ENCODE data around the gene SMO. TPM values are rescaled to one million over a fixed set of nuclear protein-coding genes. Genes with fewer than 3 reads are reported as not detected.

The SMO gene
- 10 to 100 TPM; 36.7 to 64.5 (median 42.1) TPM for polyA plus RNA-seq (ENCODE audit: insufficient read length in 10 of 10)
- long read RNA-seq, donor 1, partial matches to known transcripts: 0 of 1 reads
- long read RNA-seq, donor 1, other reads (novel, unspliced or antisense): 0 of 1 reads
- long read RNA-seq, donor 2, partial matches to known transcripts: 0 of 4 reads
- long read RNA-seq, donor 2, other reads (novel, unspliced or antisense): 0 of 4 reads
- long read RNA-seq, donor 3: 0 reads
- long read RNA-seq, donor 4, partial matches to known transcripts: 0 of 4 reads
- long read RNA-seq, donor 4, other reads (novel, unspliced or antisense): 0 of 4 reads
- long read RNA-seq, donor 5, partial matches to known transcripts: 10 of 10 reads
- long read RNA-seq, donor 5, other reads (novel, unspliced or antisense): 0 of 10 reads
- long read RNA-seq, donor 6, partial matches to known transcripts: 9 of 13 reads
- long read RNA-seq, donor 6, other reads (novel, unspliced or antisense): 0 of 13 reads
- long read RNA-seq, donor 7, transcript SMO-201 (12 exons, 3,738 nt): major isoform, 6 of 6 reads
- long read RNA-seq, donor 7, partial matches to known transcripts: 0 of 6 reads
- long read RNA-seq, donor 7, other reads (novel, unspliced or antisense): 0 of 6 reads
- long read RNA-seq, donor 8, partial matches to known transcripts: 12 of 12 reads
- long read RNA-seq, donor 8, other reads (novel, unspliced or antisense): 0 of 12 reads
- long read RNA-seq, donor 9: 0 reads

- peak; percentile 73 to 95 (median 89) for DNase-seq
Observed at GRCh38 chr7:129188372-129188891, at the start of gene SMO. TSS of gene SMO (plus strand) at chr7:129188633. CDS start at chr7:129189152, 519 bp downstream.

DNA sequence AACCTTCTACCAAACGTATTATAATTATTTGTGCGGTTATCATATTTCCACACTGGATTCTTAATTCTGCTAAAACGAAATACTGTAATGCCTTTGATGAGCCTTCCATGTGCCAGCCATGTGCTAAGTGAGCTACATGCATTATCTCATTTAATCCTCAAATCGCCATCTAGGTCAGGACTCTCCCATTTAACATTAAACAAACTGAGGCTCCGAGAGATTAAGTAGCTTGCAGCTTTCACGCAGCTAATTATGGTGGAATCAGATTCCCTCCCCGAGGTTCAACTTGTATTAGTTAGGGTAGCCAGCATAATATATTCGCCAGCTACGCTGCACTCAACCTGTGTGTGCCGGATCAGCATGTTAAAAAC lies 44.7 kb upstream of the SMO start:
- DNase-seq: no peak

DNA sequence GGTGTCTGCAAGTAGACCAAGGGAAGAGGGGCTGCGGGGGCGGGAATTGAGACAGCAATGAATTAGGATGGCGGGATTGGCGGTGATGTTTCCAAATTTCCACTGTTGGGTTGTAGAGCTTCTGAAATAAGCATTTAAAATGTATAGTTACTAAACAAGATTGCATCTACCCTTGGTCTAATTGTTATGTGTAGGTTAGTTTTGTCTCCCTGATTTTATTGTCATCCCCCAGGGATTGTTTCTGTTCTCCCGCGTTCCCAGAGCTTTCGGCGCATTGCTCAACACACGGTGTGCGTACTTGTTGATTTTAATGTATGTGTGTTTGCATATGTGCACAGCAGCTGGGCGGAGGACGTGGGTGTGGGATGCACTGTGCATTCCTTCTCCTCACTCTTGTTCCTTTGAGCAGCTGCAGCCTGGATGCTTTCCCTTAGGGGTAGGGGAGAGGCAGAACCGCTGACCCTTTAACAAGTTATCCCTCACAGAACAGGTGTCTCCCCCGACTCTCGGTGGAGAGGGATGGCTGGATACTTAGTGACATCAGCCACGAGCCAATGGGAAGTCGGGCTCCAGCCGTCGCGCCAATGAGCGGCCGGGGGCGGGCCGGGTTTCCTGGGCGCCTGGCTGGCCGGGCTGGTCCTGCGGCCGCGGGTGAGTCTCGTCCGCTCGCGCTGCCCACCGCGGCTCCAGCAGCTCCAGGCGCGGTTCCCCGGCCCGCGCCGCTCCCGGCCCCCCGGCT lies 44.2 kb upstream of the SMO start, which contains the start of gene TSPAN33:
TSS of gene TSPAN33 (plus strand) at position 613 of the 739 bp plus-strand sequence. CDS start 274 bp downstream, outside the sequence.
- DNase-seq: peak; percentile 64 to 85 (median 74)

- no peak for DNase-seq
Observed at GRCh38 chr7:129144834-129145668, 43.4 kb upstream of the SMO start.

DNA sequence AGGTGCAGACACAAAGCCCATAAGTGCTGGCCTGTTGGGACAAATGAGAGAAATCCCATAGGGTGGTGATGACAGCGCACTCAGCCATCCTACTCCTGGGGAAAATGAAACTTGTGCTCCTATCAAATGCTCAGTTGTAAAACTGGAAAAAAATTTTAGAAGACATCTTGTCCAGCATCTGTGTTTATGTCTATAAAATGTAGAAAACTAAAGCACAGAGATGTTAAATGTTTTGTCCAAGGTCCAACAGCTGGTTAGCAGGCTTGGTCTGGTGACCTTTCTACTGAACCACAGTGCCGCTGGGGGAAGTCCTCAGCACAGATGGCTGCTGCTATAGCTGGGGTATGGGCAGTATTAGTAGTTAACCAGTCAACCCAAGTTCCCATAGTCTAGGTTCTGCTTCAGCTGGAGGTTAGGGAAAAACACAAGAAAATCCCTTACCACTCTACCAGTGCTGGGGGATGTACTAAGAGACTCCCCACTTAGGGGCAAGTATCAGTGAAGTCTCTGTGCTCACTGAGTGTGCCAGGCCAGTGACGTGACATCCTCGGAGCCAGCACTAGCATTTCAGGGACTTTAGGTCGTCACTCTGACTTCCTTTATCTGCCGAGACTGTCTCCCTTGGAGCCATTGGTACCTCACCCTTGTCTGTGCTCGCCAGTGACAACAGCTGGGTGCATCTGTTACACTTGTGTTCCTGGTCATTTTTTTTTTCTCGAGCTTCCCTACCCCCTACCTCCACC lies 42.0 kb upstream of the SMO start:
- DNase-seq: no peak

DNA sequence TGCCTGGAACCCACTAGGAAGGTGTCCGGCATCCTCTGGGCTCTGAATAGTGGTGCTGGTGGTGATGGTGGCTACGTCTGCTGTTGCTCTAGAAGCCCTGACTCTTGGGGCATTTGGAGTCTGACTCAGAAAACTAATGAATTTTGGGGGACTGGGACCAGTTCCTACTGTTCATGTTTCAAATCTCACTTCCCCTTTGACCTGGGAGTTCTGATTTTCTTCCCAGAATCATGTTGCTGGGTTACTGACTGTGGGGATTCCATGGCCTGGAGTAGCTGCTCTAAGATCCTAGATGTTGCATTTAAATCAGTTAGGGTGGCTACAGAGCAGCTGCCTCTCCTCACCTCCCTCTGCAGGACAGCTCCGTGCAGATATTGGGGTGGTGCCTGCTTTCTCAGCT lies 40.7 kb upstream of the SMO start:
- no peak for DNase-seq

DNA sequence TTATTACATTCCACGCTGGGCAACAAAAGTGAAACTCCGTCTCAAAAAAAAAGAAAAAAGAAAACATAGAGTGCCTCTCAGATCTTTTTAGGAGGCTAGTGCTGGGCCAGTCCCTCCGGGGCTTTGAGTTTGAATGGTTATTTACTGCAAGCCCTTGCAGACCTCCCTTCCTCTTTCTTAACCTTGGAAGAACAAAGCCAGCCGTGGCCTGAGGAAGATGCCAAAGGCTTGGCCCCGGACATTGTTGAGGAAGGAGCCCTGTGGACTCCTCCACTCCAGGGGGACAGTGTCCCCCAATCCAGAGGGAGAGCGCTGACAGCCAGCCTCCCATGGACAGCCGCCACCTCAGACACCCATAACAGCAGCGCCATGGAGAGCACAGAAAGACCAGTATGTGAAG lies 38.9 kb upstream of the SMO start:
- DNase-seq: no peak

DNA sequence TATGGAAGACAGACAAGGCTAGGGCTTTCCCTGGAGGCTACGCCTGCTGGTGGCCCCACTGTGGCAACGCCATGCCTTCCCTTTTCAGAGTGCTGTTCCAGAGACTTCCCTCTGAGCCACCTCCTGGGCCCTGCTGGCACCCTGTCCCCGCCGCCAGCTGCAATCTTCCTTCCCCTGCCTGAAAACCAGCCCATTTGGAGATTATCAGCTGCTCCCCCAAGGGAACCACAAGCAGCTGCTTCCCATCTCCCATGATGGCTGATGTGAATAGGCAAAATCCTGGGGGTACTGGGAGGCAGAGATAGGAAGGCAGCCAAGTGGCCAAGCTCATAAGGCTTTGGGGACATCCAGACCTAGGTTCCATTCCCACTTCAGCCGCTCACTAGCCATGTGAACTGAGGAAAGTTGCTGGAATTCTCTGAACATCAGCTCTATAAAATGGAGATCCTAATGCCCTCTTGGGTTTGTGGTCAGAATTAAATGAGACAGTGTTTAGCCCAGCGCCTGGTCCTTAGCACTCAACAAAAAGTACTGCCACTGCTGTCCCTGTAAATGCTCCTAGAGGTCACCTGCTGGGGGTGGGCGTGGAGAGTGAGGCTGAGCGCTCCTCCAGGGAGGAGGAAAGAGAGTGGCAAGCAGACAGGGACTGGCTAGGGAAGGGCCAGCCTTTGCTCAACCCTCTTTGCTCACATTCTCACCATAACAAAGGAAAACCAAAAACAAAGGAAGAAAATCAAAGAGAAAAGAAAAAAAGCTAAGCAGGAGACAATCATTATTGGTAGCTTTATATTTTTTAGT lies 38.0 kb upstream of the SMO start:
- no peak for DNase-seq

DNA sequence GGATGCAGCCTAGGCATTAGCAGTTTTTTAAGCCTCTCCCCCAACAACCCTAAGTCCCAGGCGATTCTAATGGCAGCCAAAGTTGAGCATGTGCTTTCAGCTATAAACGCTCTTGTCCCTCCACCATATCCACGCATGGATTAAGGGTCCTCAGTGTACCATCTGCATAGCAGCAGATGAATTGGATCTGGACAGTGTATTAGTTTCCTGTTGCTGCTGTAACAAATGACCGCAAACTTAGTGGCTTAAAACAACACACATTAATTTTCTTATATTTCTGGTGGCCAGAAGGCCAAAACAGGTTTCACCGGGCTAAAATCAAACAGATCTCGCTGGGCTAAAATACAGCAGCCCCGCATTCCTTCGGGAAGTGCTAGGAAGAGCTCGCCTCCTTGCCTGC lies 30.8 kb upstream of the SMO start:
- no peak for DNase-seq

DNA sequence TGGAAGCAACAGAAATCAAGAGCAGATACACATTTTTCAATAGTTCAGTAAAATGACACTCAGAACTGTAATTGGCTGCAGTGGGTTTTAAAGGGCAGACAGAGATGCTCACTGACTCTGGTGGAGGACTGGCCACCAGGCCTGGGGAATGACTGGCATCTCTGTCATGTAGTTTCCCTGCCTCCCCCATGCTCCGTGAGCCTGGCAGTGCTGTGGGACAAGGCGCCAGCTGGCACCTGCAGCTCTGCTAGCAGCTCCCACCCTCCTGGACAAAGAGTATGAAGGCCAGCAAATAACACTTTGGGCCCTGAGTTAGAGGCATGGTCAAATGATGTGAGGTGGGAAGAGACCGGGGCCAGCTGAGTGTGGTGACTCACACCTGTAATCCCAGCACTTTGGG lies 28.9 kb upstream of the SMO start:
- no peak for DNase-seq

GRCh38 chr7:129160161-129160905 lies 28.1 kb upstream of the SMO start:
- DNase-seq: no peak

DNA sequence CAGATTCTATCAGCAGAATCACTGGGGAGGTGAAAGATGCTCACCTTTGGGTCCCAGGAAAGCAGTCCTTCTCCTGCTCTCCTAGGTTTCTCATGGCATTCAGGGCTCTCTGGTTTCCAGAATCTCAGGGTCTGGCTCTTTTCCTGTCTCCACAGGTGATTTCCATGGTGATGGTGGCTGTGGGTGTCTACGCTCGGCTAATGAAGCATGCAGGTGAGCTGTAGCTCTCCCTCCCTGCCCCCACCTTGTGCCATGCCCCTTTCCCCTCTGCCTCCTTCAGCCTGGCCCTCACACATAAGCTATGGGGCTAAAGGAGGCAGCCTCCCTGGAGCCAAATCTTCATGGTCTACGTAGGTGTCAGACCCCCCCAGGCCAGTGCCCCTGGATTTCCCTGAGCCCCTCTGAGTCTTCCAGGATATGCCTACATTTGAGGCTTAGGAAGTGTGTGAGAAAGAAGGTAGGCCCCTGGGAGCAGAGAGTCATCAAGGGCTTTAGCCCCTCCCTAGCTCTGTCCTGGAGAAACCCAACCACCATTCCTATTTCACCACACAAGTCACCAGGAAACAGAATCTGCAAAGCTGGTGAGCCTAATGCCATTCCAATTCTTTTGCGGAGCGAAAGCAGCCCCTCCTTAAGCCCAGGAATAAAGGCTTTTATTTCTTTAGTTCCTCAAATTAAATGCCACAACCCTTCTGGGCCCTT lies 26.8 kb upstream of the SMO start:
- DNase-seq: no peak

DNA sequence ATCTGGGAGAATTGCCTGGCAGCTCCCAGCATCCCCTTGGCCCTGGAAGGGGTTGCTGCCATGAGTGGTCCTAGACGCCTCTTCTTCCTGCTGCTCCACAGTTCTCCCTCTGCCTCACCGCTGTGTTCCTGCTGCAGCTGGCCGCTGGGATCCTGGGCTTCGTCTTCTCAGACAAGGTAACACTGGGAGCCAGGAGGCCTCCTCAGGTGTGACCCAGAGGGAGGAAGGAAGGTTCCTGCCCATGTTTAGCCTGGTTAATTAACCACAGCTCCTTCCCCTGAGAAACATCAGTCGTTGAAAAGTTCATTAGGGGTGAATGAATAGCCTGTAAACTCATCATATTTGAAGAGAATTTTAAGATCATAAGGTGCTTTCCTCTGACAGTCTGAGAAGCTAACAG lies 25.7 kb upstream of the SMO start:
- DNase-seq: no peak

- peak; percentile 43 to 79 (median 70) for DNase-seq
Observed at GRCh38 chr7:129163875-129164544, 24.4 kb upstream of the SMO start.

DNA sequence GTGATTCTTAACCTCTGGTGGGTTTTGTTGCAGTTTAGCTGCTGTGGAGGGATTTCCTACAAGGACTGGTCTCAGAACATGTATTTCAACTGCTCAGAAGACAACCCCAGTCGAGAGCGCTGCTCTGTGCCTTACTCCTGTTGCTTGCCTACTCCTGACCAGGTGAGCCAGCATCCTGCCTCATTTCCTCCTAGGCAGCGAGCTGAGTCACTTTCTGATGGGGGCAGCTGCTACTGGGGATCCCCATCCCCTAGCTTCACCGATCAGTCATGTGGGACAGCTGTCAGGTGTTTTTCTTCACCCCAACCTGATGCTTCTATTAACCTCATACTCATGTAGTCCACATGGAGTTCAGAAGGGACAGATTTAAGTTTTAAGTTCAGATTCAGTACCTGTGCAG lies 21.7 kb upstream of the SMO start:
- DNase-seq: no peak

DNA sequence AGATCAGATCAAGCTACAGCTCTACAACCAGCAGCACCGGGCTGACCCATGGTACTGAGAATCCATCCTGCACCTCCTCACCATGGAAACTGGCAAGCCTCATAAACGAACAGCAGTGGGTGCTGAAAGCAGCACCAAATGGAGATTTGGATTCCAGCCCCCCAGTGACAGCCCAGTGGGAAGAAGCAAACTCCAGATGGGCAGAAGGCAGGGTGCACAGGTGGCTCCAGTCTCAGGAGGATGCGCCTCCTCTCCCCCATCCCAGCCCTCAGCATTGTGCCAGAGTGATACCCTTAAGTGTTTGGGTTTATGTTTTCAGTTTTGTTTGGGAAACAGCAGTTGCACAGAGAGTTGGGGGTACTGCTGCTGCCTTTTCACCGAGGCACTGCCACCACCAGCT lies 20.6 kb upstream of the SMO start:
- no peak for DNase-seq

- DNase-seq: peak in 2 of 3 donors; percentile 34 to 56
Observed at GRCh38 chr7:129168231-129169021, 20.0 kb upstream of the SMO start.

All from muscle of back (tissue), 13 donors.